ENCODE data around the gene SORBS2.

Gene SORBS2

GRCh38 chr4:185554365-185555126 is 257.4 kb downstream of the SORBS2 start:
- no peaks in the 10 kb centered on the region for H3K27me3 ChIP-seq (ENCODE audit: insufficient read depth, low read length, poor library complexity, severe bottlenecking)
- no peaks in the 10 kb centered on the region for H3K79me2 ChIP-seq (ENCODE audit: insufficient read depth, low read length)
- TF ChIP-seq EZH2phosphoT487 (IDR thresholded peaks at IDR 0.05; ENCODE audit: borderline replicate concordance) = no peak
- TF ChIP-seq CTCF (conservative IDR thresholded peaks at IDR 0.05; ENCODE audit: low read length) = no peak
- H3K9me2 ChIP-seq (replicated peaks; ENCODE audit: low read depth, low read length) = no peaks in the 10 kb centered on the region
- no peaks in the 10 kb centered on the region for H3F3A ChIP-seq (ENCODE audit: low read depth)
- H3K4me2 ChIP-seq (ENCODE audit: low read depth, low read length, poor library complexity, severe bottlenecking) = no peak overlapping the region
- H3K36me3 ChIP-seq (ENCODE audit: insufficient read depth, low read length) = no peaks in the 10 kb centered on the region
- no peaks in the 10 kb centered on the region for H3K4me1 ChIP-seq (ENCODE audit: insufficient read depth, low read length, poor library complexity, severe bottlenecking)
- no peaks in the 10 kb centered on the region for H4K20me1 ChIP-seq (ENCODE audit: insufficient read depth, low read length, poor library complexity, severe bottlenecking)
- no peaks in the 10 kb centered on the region; the same call in 1 of the 2 replicates for H3K9me3 ChIP-seq (ENCODE audit: insufficient read depth, low read depth, low read length)
- H3K4me3 ChIP-seq (ENCODE audit: low read length, poor library complexity, severe bottlenecking) = no peak overlapping the region
- H3K9ac ChIP-seq (ENCODE audit: low read depth, low read length, poor library complexity, severe bottlenecking) = no peak overlapping the region
- no peak overlapping the region for H2AFZ ChIP-seq (ENCODE audit: low read length)

- Histone ChIP-seq H3K9ac (ENCODE audit: low read depth, low read length, poor library complexity, severe bottlenecking) (no peak overlapping the region), H3K27me3 (ENCODE audit: insufficient read depth, low read length, poor library complexity, severe bottlenecking) (no peaks in the 10 kb centered on the region), H3K4me1 (ENCODE audit: insufficient read depth, low read length, poor library complexity, severe bottlenecking) (no peaks in the 10 kb centered on the region), H3K4me2 (ENCODE audit: low read depth, low read length, poor library complexity, severe bottlenecking) (no peak overlapping the region), H3K36me3 (ENCODE audit: insufficient read depth, low read length) (no peaks in the 10 kb centered on the region), H3K79me2 (ENCODE audit: insufficient read depth, low read length) (no peaks in the 10 kb centered on the region), H3K9me3 (ENCODE audit: insufficient read depth, low read depth, low read length) (no peaks in the 10 kb centered on the region), H3K4me3 (ENCODE audit: low read length, poor library complexity, severe bottlenecking) (no peak overlapping the region), H4K20me1 (ENCODE audit: insufficient read depth, low read length, poor library complexity, severe bottlenecking) (no peaks in the 10 kb centered on the region), H3F3A (ENCODE audit: low read depth) (no peaks in the 10 kb centered on the region), H3K9me2 (replicated peaks; ENCODE audit: low read depth, low read length) (no peaks in the 10 kb centered on the region), H2AFZ (ENCODE audit: low read length) (no peak overlapping the region)
- TF ChIP-seq EZH2phosphoT487 (IDR thresholded peaks at IDR 0.05; ENCODE audit: borderline replicate concordance) = no peak
- TF ChIP-seq CTCF (conservative IDR thresholded peaks at IDR 0.05; ENCODE audit: low read length) = no peak
Measured at GRCh38 chr4:185552254-185552653, 259.7 kb downstream of the SORBS2 start.

- Histone ChIP-seq H3K9me2 (replicated peaks; ENCODE audit: low read depth, low read length) (no peaks in the 10 kb centered on the region), H3K36me3 (ENCODE audit: insufficient read depth, low read length) (no peaks in the 10 kb centered on the region), H3K4me3 (ENCODE audit: low read length, poor library complexity, severe bottlenecking) (no peak overlapping the region), H4K20me1 (ENCODE audit: insufficient read depth, low read length, poor library complexity, severe bottlenecking) (no peaks in the 10 kb centered on the region), H3F3A (ENCODE audit: low read depth) (no peaks in the 10 kb centered on the region), H3K4me1 (ENCODE audit: insufficient read depth, low read length, poor library complexity, severe bottlenecking) (no peaks in the 10 kb centered on the region), H3K27me3 (ENCODE audit: insufficient read depth, low read length, poor library complexity, severe bottlenecking) (no peaks in the 10 kb centered on the region), H3K4me2 (ENCODE audit: low read depth, low read length, poor library complexity, severe bottlenecking) (no peak overlapping the region), H2AFZ (ENCODE audit: low read length) (no peak overlapping the region), H3K9ac (ENCODE audit: low read depth, low read length, poor library complexity, severe bottlenecking) (no peak overlapping the region), H3K79me2 (ENCODE audit: insufficient read depth, low read length) (no peaks in the 10 kb centered on the region), H3K9me3 (ENCODE audit: insufficient read depth, low read depth, low read length) (no peaks in the 10 kb centered on the region)
- no peak for TF ChIP-seq EZH2phosphoT487 (IDR thresholded peaks at IDR 0.05; ENCODE audit: borderline replicate concordance)
- TF ChIP-seq CTCF (conservative IDR thresholded peaks at IDR 0.05; ENCODE audit: low read length) = no peak
Measured at GRCh38 chr4:185550933-185551332, 261.1 kb downstream of the SORBS2 start.

Measured in Loucy (cell line).